Measurements from ENCODE around the gene BAZ1B.
A peak's percentile ranks its signal among the peaks of the same experiment; 100 is the strongest.
"Not testable (repeated sequence)": the region's sequence is repeated elsewhere in the genome, so short reads cannot be mapped to it uniquely, and the experiment has no call there.

BAZ1B gene, protein sequence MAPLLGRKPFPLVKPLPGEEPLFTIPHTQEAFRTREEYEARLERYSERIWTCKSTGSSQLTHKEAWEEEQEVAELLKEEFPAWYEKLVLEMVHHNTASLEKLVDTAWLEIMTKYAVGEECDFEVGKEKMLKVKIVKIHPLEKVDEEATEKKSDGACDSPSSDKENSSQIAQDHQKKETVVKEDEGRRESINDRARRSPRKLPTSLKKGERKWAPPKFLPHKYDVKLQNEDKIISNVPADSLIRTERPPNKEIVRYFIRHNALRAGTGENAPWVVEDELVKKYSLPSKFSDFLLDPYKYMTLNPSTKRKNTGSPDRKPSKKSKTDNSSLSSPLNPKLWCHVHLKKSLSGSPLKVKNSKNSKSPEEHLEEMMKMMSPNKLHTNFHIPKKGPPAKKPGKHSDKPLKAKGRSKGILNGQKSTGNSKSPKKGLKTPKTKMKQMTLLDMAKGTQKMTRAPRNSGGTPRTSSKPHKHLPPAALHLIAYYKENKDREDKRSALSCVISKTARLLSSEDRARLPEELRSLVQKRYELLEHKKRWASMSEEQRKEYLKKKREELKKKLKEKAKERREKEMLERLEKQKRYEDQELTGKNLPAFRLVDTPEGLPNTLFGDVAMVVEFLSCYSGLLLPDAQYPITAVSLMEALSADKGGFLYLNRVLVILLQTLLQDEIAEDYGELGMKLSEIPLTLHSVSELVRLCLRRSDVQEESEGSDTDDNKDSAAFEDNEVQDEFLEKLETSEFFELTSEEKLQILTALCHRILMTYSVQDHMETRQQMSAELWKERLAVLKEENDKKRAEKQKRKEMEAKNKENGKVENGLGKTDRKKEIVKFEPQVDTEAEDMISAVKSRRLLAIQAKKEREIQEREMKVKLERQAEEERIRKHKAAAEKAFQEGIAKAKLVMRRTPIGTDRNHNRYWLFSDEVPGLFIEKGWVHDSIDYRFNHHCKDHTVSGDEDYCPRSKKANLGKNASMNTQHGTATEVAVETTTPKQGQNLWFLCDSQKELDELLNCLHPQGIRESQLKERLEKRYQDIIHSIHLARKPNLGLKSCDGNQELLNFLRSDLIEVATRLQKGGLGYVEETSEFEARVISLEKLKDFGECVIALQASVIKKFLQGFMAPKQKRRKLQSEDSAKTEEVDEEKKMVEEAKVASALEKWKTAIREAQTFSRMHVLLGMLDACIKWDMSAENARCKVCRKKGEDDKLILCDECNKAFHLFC (N-terminal part only)

GRCh38 chr7:73522105-73522872 lies at the start of gene BAZ1B:
Gene BAZ1B, minus strand, starts transcription at chr7:73522293. Its CDS starts 360 bp downstream, at chr7:73521933.
- FAIRE-seq: peak; percentile 91

- no peak for FAIRE-seq
These were observed 48.9 kb upstream of the BAZ1B start for GRCh38 chr7:73570977-73571376.

DNA sequence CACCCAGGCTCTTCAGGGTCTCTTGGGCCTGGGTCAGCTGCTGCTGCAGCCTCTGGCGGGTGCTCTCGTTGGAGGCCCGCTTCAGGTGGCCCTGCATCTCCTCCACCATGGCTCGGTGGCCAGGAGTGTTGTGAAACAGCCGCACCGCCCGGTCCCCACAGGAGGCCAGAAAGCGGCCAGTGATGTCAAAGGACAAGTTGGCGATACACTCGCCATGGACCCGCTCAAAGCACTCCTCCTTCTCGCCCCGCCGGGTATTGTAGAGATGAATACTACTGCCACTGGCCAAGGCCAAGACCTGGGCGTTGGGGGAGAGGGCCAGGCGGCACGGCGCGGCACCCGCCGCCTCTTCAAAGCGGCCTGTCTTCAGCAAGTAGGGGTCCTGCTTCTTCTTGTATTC lies 48.4 kb upstream of the BAZ1B start:
- no peak for FAIRE-seq

DNA sequence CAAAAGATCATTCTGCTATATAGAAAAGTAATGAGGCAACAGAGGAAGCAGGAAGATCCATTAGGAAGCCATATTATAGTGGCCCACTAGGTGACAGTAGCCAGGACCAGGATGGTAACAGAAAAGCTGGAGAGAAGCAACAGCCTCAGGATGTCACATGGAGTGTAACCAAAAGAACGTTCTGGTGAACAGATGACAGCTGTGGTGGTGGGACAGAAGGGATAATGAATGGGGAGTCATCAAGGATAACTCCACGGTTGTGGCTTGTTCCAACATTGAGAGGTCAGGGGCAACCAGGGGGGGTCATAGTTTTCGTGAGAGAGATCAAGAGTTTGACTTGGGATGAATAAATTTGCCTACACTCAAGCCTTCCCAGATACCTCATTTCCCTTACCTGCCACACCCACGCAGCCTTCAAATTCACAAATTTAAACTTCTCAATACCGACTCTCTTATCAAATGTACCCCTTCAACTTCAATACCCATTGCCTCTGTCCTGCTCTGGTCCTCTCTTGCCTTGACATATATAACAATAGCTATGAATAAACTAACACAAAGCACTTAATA lies 47.0 kb upstream of the BAZ1B start:
- FAIRE-seq: no peak

GRCh38 chr7:73567846-73568685 lies 46.0 kb upstream of the BAZ1B start:
- no peak for FAIRE-seq

DNA sequence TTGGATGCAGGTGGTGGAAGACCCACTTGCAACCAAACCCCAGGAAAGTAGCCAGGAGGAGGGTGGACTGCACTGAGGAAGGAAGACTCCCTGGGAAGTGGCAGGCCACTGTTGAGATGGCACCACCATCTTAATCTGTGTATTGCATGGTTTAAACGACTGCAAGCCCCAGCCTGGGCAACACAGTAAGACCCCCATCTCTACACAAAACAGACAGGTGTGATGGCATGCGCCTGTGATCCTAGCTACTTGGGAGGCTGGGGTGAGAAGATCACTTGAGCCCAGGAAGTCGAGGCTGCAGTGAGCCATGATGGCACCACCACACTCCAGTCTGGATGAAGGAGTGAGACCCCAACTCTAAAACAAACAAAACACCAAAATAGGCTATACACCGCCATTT lies 45.0 kb upstream of the BAZ1B start:
- no peak for FAIRE-seq

DNA sequence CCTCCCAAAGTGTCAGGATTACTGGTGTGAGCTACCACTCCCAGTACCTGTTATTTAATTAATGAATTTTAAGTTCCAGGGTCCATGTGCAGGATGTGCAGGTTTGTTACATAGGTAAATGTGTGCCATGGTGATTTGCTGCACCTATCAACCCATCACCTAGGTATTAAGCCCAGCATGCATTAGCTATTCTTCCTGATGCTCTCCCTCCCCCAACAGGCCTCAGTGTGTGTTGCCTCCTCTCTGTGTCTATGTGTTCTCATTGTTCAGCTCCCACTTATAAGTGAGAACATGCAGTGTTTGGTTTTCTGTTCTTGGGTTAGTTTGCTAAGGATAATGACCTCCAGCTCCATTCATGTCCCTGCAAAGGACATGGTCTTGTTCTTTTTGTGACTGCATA lies 44.3 kb upstream of the BAZ1B start:
- FAIRE-seq: not testable (repeated sequence)

DNA sequence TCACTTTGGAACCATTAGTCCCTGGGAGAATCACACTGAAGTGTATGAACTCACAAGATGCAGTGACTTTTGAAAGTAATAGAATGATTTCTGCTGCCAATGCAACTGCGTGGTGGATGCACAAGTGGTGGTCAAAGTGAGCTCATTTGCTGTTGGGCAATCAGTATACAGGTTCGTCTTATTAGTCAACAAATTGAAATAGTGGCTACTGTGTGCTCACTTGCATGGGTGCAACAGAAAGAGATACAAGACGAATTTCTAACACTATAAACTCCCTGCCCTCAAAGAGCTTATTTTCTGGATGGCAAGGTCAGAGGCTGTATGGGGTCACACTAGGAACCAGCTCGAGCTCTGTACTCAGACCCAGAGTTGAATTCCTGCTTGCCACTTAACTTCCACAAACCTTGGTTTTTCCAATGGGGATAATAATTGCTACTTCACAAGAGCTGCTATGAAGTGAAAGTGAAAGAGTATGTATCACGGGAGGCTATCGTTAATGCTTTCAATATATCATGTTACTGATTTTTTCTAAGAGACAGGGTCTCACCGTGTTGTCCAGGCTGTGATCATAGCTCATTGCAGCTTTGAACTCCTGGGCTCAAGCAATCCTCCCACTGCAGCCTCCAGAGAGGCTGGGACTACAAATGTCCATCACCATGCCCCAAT lies 43.7 kb upstream of the BAZ1B start:
- FAIRE-seq: no peak

DNA sequence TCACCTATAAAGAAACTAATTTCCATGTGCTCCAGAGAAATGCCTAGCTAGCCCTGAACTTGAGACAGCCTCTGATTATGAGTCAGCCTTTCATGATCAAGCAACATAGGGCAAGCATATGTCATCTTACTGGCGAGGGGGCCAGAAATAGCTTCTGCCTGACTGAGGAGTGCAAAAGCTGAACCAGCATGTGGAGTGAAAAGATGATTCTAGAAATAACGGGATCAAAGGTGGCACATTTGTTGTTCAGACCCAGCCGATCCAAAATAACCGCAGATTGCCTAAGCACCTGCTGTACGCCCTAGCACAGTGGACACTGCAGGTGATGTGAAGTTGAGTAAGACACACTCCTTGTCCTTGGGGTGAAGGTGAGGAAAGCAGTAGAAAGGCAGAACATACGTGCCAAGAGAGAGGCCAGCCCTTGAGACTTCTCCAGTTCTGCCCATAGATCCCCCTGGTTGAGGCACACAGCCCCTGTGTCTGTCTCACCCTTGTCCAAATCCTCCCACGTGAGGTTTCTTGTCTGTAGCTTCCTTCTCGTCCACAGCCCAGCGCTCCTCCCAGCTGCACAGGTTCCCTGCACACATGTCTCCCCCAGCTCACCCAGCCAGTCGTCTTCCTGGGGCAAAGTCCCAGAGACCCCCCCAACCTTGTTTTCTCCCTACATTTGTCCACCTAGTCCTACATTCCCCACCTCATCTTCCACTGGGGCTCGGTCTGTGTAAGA lies 38.2 kb upstream of the BAZ1B start:
- no peak for FAIRE-seq

DNA sequence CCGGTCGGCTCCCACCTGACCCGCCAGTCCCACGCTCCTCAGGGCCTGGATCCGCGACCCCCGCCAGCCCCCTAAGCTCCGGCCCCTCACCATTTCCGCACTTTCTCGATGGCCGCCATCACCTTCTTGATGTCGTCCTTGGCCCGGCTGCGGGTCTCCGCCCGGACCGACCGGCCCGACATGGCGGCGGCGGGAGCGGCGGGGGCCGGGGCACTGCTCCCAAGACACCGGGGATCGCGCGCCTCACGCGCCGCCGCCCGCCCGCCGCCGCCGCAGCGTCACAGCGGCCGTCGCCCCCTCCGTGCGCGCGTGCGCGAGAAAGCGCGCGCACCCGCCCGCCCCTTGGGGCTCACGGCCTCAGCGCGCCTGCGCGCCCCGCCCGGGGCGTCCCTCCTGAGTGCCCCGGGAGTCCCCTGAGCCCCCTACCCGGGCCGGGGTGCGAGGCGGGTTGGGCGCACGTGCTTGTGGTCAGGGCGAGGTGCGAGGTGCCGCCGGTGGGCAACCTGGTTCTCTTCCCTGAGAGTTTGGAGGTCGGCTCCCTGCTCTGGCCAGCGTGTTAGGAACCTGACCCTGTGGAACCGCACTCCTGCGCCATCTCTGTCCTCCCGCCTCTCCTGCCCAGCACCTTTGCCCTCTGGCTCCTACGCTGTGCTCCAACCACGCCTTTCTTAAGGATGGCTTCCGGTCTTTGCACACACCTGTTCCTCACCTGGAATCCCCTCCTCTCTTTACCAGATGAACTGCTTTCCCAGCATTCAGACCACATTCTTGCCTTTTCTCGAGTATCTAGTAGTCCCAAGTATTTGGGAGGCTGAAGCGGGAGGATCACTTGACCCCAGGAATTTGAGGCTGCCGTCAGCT lies 35.5 kb upstream of the BAZ1B start, which contains the start of gene BCL7B:
TSS of gene BCL7B (minus strand) at position 294 of the 861 bp plus-strand sequence. CDS start at position 182, 112 bp downstream.
- no peak for FAIRE-seq

DNA sequence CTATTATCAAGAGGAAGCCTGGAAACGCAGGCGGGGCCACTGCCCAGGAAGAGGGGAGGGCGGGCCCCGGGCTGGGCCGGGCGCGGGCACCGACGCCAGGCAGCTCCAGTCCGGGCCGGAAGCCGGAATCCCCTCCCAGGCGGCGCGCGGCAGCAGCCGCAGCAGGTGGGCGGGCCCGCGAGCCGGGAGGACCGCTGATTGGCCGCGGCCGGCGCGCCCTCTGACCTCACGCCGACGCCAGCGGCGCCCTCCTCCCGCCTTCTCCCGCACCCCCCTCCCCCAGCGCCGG lies 35.0 kb upstream of the BAZ1B start:
- FAIRE-seq: no peak

DNA sequence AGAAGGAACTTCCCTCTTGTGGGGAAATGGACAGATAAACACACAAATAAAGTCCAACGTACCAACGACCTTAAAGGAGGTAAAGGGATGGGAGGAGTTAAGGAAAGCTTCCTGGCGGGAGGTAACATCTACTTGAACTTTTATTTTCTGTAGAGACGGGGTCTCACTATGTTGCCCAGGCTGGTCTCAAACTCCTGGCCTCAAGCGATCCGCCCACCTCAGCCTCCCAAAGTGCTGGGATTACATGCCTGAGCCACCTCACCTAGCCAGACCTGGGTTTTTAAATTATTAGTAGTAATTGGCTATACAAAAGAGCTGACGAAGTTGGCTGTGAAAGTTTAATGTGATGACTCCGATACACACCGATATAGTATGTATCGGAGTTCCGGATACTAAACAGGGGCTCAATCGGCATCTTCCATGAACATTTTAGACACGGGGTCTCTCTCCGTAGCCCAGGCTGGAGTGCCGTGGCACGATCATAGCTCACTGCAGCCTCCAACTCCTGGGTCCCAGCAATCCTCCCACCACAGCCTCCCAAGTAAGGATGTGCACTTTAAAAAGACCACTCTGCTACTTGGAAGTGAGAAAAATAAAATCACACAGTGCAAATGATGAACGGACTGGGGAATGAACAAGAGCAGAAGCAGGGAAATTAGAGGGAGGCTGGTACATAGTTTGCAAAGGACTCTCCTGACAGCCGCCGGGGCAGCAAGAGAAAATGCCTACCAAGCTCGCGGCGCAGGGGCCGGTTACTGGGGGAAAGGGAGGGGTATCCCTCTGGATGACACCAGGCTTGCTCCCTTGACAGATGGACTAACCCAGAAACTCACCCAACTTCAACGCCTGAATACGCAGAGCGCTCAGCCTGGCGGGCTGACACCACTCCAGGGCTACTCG lies 34.4 kb upstream of the BAZ1B start:
- no peak for FAIRE-seq

GRCh38 chr7:73555411-73555982 lies 33.4 kb upstream of the BAZ1B start:
- FAIRE-seq: no peak

DNA sequence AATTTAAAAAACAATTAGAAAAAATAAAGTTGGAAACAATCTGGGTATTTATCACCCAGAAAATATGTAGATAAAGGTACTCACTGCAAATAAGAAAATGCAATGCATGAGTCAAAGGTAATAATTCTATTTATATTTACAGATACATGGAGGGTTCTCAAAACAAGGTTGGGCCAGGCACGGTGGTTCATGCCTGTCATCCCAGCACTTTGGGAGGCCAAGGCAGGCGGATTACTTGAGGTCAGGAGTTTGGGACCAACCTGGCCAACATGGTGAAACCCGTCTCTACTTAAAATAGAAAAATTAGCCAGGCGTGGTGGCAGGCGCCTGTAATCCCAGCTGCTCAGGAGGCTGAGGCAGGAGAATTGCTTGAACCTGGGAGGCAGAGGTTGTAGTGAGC lies 28.0 kb upstream of the BAZ1B start:
- not testable (repeated sequence) for FAIRE-seq

DNA sequence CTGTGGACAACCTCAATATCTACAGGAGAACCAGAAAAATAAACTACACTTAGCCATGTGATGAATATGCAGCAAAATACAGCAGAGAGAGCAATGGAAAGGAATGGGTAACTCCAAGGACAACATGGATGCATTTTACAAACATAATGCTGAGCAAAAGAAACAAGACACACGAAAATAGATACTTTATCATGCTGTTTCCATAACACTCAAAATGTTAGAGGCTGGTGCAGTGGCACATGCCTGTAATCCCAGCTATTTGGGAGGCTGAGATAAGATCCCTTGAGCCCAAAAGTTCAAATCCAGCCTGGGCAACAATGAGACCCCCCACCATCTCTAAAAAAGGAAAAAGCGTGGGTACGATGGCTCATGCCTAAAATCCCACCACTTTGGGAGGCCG lies 27.1 kb upstream of the BAZ1B start:
- FAIRE-seq: no peak

GRCh38 chr7:73547841-73548240 lies 25.7 kb upstream of the BAZ1B start:
- FAIRE-seq: no peak

DNA sequence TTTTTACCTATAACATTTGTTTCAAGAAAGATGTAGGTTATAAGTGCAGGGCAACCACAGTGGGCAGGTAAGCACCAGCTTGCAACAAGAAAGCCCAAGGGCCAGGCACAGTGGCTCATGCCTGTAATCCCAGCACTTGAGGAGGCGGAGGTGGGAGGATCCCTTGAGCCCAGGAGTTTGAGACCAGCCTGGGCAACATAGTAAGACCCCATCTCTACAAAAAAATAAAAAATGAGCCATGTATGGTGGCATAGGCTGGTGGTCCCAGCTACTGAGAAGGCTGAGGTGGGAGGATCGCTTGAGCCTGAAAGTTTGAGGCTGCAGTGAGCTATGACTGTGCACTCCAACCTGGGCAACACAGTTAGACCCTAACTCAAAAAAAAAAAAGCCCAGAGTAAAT lies 22.6 kb upstream of the BAZ1B start:
- FAIRE-seq: no peak
